Activated naive CD4-positive, alpha-beta T cell treated with anti-CD3 and anti-CD28 coated beads, Interleukin-2, amount 50 U/mL, for 24 hours (primary cell): Measurements from ENCODE around the gene CEP78.
"Not testable (repeated sequence)": the region's sequence is repeated elsewhere in the genome, so short reads cannot be mapped to it uniquely, and the experiment has no call there.

Experiments
- H3K27ac Mint-ChIP-seq: one replicate; pipeline ENCODE4 v1.8.0; 2021; ENCODE audit warnings: mild to moderate bottlenecking, mixed read lengths
- H3K27me3 Mint-ChIP-seq: one replicate; pipeline ENCODE4 v1.8.0; 2021; ENCODE audit warnings: mixed read lengths
- H3K36me3 Mint-ChIP-seq: one replicate; pipeline ENCODE4 v1.8.0; 2021; ENCODE audit warnings: mixed read lengths
- H3K4me1 Mint-ChIP-seq: one replicate; pipeline ENCODE4 v1.8.0; 2021; ENCODE audit warnings: mixed read lengths
- H3K4me3 Mint-ChIP-seq: one replicate; pipeline ENCODE4 v1.8.0; 2021; ENCODE audit warnings: mild to moderate bottlenecking, mixed read lengths
- H3K9me3 Mint-ChIP-seq: one replicate; pipeline ENCODE4 v1.8.0; 2021; ENCODE audit warnings: mixed read lengths

The CEP78 gene, protein sequence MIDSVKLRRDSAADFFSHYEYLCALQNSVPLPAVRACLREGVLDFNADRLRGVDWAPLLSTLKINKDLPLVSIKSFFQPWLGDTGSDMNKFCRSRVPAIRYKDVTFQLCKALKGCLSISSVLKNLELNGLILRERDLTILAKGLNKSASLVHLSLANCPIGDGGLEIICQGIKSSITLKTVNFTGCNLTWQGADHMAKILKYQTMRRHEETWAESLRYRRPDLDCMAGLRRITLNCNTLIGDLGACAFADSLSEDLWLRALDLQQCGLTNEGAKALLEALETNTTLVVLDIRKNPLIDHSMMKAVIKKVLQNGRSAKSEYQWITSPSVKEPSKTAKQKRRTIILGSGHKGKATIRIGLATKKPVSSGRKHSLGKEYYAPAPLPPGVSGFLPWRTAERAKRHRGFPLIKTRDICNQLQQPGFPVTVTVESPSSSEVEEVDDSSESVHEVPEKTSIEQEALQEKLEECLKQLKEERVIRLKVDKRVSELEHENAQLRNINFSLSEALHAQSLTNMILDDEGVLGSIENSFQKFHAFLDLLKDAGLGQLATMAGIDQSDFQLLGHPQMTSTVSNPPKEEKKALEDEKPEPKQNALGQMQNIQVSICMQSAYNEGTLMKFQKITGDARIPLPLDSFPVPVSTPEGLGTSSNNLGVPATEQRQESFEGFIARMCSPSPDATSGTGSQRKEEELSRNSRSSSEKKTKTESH

DNA sequence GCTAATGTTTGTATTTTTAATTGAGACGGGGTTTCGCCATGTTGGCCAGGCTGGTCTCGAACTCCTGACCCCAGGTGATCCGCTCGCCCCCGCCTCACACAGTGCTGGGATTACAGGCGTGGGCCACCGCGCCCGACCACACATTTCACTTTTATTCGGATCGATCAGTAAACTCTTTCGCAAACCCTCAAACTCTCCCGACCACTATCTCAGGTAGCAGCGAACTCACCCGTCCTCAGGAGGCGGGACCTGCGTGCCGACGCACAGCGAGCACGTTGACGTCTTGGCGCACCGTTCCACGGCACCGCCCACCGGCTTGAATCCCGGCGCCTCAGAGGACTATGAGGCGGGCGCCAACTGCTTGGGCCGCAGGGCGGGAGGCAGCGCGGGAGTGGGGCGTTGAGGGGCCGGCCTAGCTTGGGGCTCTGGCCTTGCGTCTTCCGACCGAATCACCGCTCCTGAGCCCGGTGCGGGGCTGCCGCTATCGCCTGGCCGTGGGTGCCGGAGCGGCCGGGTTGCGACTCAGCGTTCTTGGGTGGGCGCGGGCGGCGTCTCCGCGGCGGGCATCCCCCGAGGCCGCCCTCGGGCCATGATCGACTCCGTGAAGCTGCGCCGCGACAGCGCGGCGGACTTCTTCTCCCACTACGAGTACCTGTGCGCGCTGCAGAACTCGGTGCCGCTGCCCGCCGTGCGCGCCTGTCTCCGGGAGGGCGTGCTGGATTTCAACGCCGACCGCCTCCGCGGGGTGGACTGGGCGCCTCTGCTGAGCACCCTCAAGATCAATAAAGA, at the start of gene CEP78:
Gene CEP78 (plus strand): TSS at position 314 of the 789 bp plus-strand sequence. CDS start 276 bp downstream, at position 590.
- Mint-ChIP-seq H3K36me3 (peaks cover 10% of the 10 kb centered on the region), H3K4me1 (peaks cover 35% of the 10 kb centered on the region), H3K27me3 (no peaks in the 10 kb centered on the region), H3K9me3 (no peaks in the 10 kb centered on the region), H3K27ac (peak within 1 kb of the TSS; percentile 99), H3K4me3 (no peak within 1 kb of the TSS)

DNA sequence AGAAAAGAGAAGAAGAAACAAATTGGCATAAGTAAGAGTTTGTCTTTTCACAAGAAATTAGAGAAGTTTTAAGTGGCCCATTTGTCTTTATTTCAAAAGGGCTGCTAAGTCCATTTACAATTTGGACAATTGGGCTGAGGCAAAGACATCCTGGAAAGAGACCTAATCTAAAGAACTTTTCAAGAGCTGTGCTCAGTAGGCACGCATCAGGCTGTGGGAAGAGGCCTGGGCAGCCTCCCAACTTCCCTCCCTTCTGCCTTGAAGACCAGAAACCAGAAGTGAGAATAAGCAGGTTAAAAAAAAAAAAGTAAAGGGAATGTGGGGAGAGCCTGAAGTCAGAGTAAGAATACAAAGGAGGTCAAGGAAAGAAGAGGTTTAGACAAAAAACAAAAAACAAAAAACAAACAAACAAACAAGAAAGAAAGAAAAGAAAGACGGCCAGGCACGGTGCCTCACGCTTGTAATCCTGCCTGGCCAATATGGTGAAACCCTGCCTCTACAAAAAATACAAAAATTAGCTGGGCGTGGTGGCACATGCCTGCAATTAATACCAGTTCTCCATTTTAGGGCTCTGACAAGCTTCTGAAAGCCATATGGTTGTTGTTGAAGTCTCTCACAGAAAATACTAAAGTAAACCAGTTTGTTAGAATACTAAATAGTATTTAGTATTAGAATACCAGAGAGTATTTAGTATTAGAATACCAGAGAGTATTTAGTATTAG, 48.0 kb upstream of the CEP78 start:
- Mint-ChIP-seq H3K27me3 (no peaks in the 10 kb centered on the region), H3K4me3 (no peak overlapping the region), H3K36me3 (no peaks in the 10 kb centered on the region), H3K4me1 (peaks cover 6% of the 10 kb centered on the region), H3K9me3 (peaks cover 6% of the 10 kb centered on the region), H3K27ac (no peak overlapping the region)

DNA sequence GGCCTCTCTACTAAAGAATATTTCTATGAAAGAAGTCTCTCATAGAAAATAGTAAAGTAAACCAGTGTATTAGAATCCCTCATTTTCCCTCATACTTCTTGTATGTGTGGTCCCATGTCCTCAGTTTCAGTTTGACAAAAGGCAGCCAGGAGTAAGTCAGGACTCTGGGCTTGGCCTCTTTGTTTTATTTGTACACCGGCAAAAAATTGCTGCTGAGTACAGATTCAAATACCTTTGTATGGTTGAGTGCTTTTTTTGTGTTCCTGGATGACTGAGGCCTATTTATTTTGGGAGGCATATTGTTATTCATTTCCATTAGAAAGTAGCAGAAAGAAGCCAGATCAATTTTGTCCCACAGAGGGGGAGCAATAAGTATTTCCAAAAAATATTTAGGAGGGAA, 47.3 kb upstream of the CEP78 start:
- Mint-ChIP-seq H3K27ac (no peak overlapping the region), H3K36me3 (peaks cover 2% of the 10 kb centered on the region), H3K27me3 (no peaks in the 10 kb centered on the region), H3K4me3 (no peak overlapping the region), H3K4me1 (peaks cover 10% of the 10 kb centered on the region), H3K9me3 (peaks cover 12% of the 10 kb centered on the region)

DNA sequence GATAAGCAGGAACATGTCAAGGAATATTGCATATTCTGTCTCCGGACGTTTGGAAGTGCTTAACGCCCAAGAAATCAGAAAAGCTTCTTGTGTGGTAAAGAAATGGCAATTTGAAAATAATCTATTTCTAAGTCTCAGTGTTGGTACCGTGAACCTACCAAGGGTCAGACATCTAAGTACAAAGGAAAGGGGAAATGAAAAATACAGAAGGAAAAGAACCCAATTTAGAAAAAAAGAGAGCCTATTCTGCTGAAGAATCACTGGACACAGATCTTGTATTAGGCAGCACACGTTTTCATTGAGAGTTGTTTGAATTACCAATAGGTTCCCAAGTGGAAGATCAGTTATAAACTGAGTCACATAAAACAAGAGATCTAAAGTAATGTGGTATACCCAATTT, 46.9 kb upstream of the CEP78 start:
- H3K27me3 Mint-ChIP-seq = no peaks in the 10 kb centered on the region
- peaks cover 13% of the 10 kb centered on the region for H3K4me1 Mint-ChIP-seq
- H3K27ac Mint-ChIP-seq = no peak overlapping the region
- peaks cover 2% of the 10 kb centered on the region for H3K36me3 Mint-ChIP-seq
- no peak overlapping the region for H3K4me3 Mint-ChIP-seq
- H3K9me3 Mint-ChIP-seq = peaks cover 16% of the 10 kb centered on the region

DNA sequence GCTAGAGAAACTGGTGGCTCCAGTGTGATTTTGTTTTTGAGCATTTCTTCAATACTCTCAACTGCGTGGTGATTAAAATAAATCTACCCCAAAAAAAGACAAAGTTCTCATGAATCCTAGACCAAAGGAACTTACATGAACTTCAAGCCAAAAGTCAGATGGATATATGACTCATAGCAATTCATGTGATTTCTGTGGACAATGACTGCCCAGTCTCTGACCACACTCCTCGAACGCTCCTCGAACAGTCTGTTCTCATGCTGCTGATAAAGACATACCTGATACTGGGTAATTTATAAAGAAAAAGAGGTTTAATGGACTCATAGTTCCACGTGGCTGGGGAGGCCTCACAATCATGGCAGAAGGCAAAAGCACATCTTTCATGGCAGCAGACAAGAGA, 46.4 kb upstream of the CEP78 start:
- Mint-ChIP-seq H3K4me3 (no peak overlapping the region), H3K27me3 (no peaks in the 10 kb centered on the region), H3K4me1 (peaks cover 16% of the 10 kb centered on the region), H3K27ac (no peak overlapping the region), H3K9me3 (peaks cover 17% of the 10 kb centered on the region), H3K36me3 (peaks cover 2% of the 10 kb centered on the region)

DNA sequence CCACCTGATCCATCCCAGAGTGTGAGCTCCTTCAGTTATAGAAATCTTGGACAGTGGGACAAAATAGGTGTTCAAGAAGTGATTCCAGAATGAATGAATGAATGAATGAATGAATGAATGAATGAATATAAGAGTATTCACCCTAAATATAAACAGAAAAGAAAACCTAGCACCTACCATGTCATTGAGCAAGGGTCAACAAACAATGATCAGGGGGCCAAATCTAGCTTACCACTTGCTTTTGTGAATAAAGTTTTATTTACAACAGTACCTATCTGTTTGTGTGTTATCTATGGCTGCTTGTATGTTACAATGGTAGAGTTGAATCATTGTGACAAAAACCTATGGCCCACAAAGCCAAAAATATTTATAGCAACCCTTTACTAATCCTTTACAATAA, 43.9 kb upstream of the CEP78 start:
- Mint-ChIP-seq H3K36me3 (peaks cover 2% of the 10 kb centered on the region), H3K27ac (no peak overlapping the region), H3K9me3 (peaks cover 17% of the 10 kb centered on the region), H3K27me3 (no peaks in the 10 kb centered on the region), H3K4me1 (peaks cover 19% of the 10 kb centered on the region), H3K4me3 (no peak overlapping the region)

DNA sequence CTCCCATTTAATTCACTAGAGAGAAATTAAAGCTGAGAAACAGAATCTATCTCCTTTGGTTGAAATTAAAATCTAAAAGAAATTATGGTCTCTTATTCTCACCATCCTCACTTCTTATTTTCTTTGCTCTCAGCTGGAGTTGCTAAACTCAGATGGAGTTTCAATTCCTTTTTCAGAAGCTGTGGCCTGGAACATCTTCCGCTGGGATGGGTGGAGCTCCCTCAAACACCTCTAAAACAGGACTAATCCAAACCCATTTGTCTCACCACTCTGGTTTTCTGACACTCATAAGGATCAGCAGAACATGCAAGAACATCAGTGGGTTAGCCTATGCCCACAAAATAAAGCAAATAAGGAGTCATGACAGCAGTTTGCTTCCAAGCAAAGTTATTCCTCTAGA, 39.6 kb upstream of the CEP78 start:
- H3K27ac Mint-ChIP-seq = no peak overlapping the region
- H3K9me3 Mint-ChIP-seq = peaks cover 29% of the 10 kb centered on the region
- H3K36me3 Mint-ChIP-seq = peaks cover 16% of the 10 kb centered on the region
- no peaks in the 10 kb centered on the region for H3K27me3 Mint-ChIP-seq
- H3K4me1 Mint-ChIP-seq = peaks cover 30% of the 10 kb centered on the region
- H3K4me3 Mint-ChIP-seq = no peak overlapping the region

DNA sequence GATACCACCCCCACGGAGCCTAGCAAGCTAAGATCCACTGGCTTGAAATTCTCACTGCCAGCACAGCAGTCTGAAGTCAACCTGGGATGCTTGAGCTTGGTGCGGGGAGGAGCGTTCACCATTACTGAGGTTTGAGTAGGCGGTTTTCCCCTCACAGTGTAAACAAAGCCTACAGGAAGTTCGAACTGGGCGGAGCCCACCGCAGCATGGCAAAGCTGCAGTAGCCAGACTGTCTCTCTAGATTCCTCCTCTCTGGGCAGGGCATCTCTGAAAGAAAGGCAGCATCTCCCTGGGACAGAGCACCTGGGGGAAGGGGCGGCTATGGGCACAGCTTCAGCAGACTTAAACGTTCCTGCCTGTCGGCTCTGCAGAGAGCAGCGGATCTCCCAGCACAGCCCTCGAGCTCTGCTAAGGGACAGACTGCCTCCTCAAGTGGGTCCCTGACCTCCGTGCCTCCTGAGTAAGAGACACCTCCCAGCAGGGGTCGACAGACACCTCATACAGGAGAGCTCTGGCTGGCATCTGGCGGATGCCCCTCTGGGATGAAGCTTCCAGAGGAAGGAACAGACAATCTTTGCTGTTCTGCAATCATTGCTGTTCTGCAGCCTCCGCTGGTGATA, 34.6 kb upstream of the CEP78 start:
- Mint-ChIP-seq H3K4me1 (peaks cover 40% of the 10 kb centered on the region), H3K4me3 (peak overlapping the region; percentile 40), H3K36me3 (peaks cover 47% of the 10 kb centered on the region), H3K9me3 (peaks cover 38% of the 10 kb centered on the region), H3K27ac (peak overlapping the region; percentile 30)
- not testable (repeated sequence) for H3K27me3 Mint-ChIP-seq

DNA sequence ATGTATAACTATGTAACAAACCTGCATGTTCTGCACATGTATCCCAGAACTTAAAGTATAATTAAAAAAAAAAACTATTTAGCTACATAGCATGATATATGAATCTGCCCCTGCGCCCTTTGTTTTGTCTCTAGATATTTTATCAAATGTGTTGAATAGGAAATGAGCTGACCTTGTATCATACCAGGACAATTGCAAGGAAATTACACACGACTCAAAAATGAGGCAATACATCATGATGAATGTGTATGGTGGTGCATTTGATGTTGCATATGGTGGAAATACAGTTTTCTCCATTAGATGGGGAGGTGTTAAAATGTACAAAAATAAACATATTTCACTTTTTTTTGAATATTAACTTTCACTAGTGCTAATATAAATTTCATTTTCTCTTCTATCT, 28.6 kb upstream of the CEP78 start:
- Mint-ChIP-seq H3K9me3 (peaks cover 11% of the 10 kb centered on the region), H3K27ac (no peak overlapping the region), H3K4me1 (peaks cover 47% of the 10 kb centered on the region), H3K36me3 (peaks cover 24% of the 10 kb centered on the region), H3K27me3 (no peaks in the 10 kb centered on the region), H3K4me3 (no peak overlapping the region)

DNA sequence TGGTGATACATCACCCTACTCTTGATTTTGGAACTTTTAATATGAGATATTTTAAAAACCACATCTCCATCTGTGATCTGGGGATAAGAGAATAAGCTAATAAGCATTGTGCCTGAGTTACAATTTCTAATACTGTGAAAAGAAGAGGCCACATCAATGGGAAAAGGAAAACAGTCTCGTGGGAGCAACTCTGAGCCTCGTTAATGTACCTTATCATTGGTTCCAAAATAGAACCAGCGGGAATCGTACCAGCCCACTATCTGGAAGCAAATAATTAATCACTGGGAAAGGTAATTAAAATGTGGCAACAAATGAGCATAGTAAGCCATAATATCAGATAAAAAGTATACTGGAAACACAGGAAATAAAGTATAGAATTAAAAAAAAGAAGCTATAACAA, 28.0 kb upstream of the CEP78 start:
- no peak overlapping the region for H3K27ac Mint-ChIP-seq
- no peak overlapping the region for H3K4me3 Mint-ChIP-seq
- no peaks in the 10 kb centered on the region for H3K27me3 Mint-ChIP-seq
- peaks cover 9% of the 10 kb centered on the region for H3K9me3 Mint-ChIP-seq
- peaks cover 20% of the 10 kb centered on the region for H3K36me3 Mint-ChIP-seq
- H3K4me1 Mint-ChIP-seq = peaks cover 51% of the 10 kb centered on the region

DNA sequence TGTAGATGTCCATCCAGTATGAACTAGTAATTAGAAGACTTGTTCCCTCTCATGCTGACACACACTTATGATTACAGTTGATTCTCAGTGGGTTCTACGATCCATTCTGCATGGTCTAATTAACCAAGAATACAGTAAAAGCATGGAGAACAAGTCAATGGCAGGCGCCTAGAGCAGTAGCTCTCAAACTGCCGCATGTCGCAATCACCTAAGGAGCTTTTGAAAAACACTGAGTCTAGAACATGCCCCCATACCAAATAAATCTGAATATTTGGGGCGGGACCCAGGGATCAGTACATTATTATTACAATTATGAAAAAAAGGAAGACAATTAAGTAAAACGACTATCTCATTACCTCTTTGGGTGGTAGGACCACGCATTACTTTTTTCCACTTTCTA, 26.7 kb upstream of the CEP78 start:
- H3K4me1 Mint-ChIP-seq = peaks cover 53% of the 10 kb centered on the region
- peaks cover 11% of the 10 kb centered on the region for H3K36me3 Mint-ChIP-seq
- no peak overlapping the region for H3K27ac Mint-ChIP-seq
- H3K9me3 Mint-ChIP-seq = no peaks in the 10 kb centered on the region
- no peaks in the 10 kb centered on the region for H3K27me3 Mint-ChIP-seq
- no peak overlapping the region for H3K4me3 Mint-ChIP-seq

DNA sequence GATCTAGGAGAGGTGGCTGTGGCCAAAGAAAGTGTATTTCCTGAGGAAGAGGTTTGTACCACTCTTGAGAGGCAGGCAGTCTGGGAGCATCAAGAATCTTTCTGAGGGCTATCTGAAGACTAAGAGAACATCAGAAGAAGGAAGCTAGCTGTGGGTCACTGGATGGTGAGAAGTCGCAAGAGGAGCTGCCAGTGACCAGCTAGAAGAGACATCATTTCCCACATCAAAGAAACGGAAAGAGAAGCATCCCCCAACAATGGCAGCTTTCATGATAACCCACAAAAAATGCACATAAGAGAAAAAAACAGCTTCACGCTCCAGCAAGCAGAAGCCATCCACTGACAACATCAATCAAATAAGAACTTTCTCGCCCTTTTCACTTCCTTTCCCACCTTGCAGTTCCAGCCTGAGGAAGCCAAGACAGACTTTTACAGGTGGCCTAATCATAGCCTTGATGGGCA, 25.0 kb upstream of the CEP78 start:
- H3K4me1 Mint-ChIP-seq = peaks cover 53% of the 10 kb centered on the region
- H3K36me3 Mint-ChIP-seq = no peaks in the 10 kb centered on the region
- H3K27ac Mint-ChIP-seq = peak overlapping the region; percentile 52
- H3K4me3 Mint-ChIP-seq = peak overlapping the region; percentile 58
- H3K27me3 Mint-ChIP-seq = no peaks in the 10 kb centered on the region
- H3K9me3 Mint-ChIP-seq = no peaks in the 10 kb centered on the region

DNA sequence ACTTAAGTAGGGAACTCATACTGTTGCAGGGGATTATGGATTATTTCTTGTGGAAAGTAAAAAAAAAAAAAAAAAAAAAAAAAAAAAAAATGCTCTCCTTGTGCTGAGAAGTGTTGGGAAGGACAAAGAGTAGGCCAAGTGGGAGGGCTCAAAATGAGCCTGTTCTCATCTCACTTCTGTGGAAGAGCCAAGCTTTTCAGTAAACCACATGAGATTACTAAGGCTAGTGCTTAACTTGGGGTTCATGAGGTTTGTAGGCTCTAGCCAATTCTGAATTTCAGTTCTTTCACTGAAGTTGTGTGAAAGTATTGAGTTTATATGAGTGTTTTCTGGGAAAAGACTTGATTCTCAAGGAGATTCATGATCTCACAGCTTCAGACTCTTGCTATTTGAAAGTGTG, 23.0 kb upstream of the CEP78 start:
- Mint-ChIP-seq H3K4me3 (no peak overlapping the region), H3K27me3 (no peaks in the 10 kb centered on the region), H3K9me3 (no peaks in the 10 kb centered on the region), H3K4me1 (peaks cover 51% of the 10 kb centered on the region), H3K36me3 (no peaks in the 10 kb centered on the region), H3K27ac (peak overlapping the region; percentile 53)

DNA sequence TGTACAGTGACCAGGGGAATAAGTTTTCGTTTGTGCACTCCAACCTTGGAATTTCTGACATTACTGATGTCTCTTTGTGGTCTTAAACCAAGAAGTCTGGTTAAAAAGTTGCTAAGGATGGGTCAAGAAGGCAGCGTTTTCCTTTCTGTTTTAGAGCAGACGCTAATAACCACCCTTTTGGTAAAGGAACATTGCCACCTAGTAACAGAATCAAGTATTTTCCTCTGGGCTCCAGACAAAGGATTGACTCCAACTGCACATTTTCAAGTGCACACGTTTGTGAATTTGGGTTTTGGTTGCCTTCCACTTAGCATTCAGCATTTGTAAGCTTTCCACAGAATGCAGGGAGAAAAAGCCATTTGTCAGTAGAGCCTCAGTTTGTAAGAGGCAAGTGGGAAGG, 22.2 kb upstream of the CEP78 start:
- Mint-ChIP-seq H3K9me3 (no peaks in the 10 kb centered on the region), H3K36me3 (no peaks in the 10 kb centered on the region), H3K27me3 (no peaks in the 10 kb centered on the region), H3K4me3 (peak overlapping the region; percentile 33), H3K27ac (no peak overlapping the region), H3K4me1 (peaks cover 42% of the 10 kb centered on the region)

DNA sequence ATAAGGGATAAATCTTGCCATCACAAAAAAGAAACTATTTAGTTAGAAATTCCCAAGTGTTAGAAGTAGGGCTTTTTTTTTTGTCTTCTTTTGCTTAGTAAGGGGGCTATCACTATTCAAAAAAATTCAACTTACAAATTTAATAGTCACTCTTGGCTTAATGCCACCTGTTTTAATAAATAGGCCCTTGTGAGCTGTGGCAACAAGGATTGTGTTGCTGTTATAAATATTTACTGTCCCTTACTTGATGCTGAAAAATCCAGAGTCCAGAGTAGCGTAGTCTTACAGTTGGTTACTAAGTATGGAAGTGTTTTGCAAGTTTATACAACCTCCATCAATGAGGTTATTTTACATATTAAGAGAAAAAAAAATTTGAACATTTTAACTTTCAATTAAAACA, 21.4 kb upstream of the CEP78 start:
- Mint-ChIP-seq H3K4me3 (no peak overlapping the region), H3K27me3 (no peaks in the 10 kb centered on the region), H3K27ac (no peak overlapping the region), H3K4me1 (peaks cover 40% of the 10 kb centered on the region), H3K9me3 (no peaks in the 10 kb centered on the region), H3K36me3 (no peaks in the 10 kb centered on the region)
